Neural progenitor cell (in vitro differentiated cells): ENCODE measurements around the gene TACR2. TPM values are rescaled to one million over a fixed set of nuclear protein-coding genes. Genes with fewer than 3 reads are reported as not detected.
A peak's percentile ranks its signal among the peaks of the same experiment; 100 is the strongest.

ENCODE experiments used
- DNase-seq: peaks from one replicate; pipeline ENCODE4 v3.0.0-alpha.2; 2016; ENCODE audit warnings: low spot score
- H2AFZ ChIP-seq: fragments of 200-600 bp; sonication (generic); replicated peaks from 2 replicates; pipeline ENCODE4 v1.6.1; 2016; ENCODE audit warnings: antibody characterized with exemption
- H3F3A ChIP-seq: fragments of 200-600 bp; sonication (generic); 2 replicates; pipeline ENCODE4 v1.6.1; 2016; ENCODE audit warnings: antibody characterized with exemption, low read depth
- H3K27ac ChIP-seq: fragments of 200-600 bp; sonication (generic); 2 replicates; pipeline ENCODE4 v1.5.1; 2016; ENCODE audit warnings: mild to moderate bottlenecking
- H3K27me3 ChIP-seq: fragments of 200-600 bp; sonication (generic); 2 replicates; pipeline ENCODE4 v1.6.1; 2016; ENCODE audit warnings: mild to moderate bottlenecking, moderate library complexity
- H3K36me3 ChIP-seq: fragments of 200-600 bp; sonication (generic); 2 replicates; pipeline ENCODE4 v1.5.1; 2016
- H3K4me1 ChIP-seq: fragments of 200-600 bp; sonication (generic); 2 replicates; pipeline ENCODE4 v1.6.1; 2016; ENCODE audit warnings: mixed run types
- H3K4me2 ChIP-seq: fragments of 200-600 bp; sonication (generic); 2 replicates; pipeline ENCODE4 v1.6.1; 2016
- H3K4me3 ChIP-seq: fragments of 200-600 bp; sonication (generic); 2 replicates; pipeline ENCODE4 v1.5.1; 2016
- H3K79me2 ChIP-seq: fragments of 200-600 bp; sonication (generic); 2 replicates; pipeline ENCODE4 v1.6.1; 2016; ENCODE audit warnings: low read depth
- H3K9ac ChIP-seq: fragments of 200-600 bp; sonication (generic); 2 replicates; pipeline ENCODE4 v1.6.1; 2016
- H3K9me3 ChIP-seq: fragments of 200-600 bp; sonication (generic); 2 replicates; pipeline ENCODE4 v1.5.1; 2016; ENCODE audit warnings: low read depth
- H4K20me1 ChIP-seq: fragments of 200-600 bp; sonication (generic); 2 replicates; pipeline ENCODE4 v1.6.1; 2016; ENCODE audit warnings: low read depth
- H3K27ac Mint-ChIP-seq: 3 replicates; pipeline ENCODE4 v1.8.0; 2021; ENCODE audit warnings: mixed read lengths
- H3K27me3 Mint-ChIP-seq: 2 replicates; pipeline ENCODE4 v1.8.0; 2022; ENCODE audit warnings: low read depth, mild to moderate bottlenecking, inconsistent platforms, moderate library complexity, mixed read lengths; ENCODE audit not compliant: insufficient read depth
- H3K36me3 Mint-ChIP-seq: 3 replicates; pipeline ENCODE4 v1.8.0; 2021; ENCODE audit warnings: mixed read lengths
- H3K4me1 Mint-ChIP-seq: 3 replicates; pipeline ENCODE4 v1.8.0; 2021; ENCODE audit warnings: mixed read lengths
- H3K4me3 Mint-ChIP-seq: 3 replicates; pipeline ENCODE4 v1.8.0; 2021; ENCODE audit warnings: mild to moderate bottlenecking, moderate library complexity, mixed read lengths
- H3K9me3 Mint-ChIP-seq: 3 replicates; pipeline ENCODE4 v1.8.0; 2020; ENCODE audit warnings: mixed read lengths
- EZH2 ChIP-seq: fragments of 200-600 bp; sonication (generic); IDR thresholded peaks from 2 replicates; pipeline ENCODE4 v1.6.1; 2017; ENCODE audit warnings: antibody characterized with exemption, mild to moderate bottlenecking, moderate library complexity
- EZH2phosphoT487 ChIP-seq: fragments of 200-600 bp; sonication (generic); IDR thresholded peaks from 2 replicates; pipeline ENCODE4 v1.6.1; 2017; ENCODE audit warnings: antibody characterized with exemption
- total RNA-seq: library from RNA; depleted of rRNA; stranded (reverse); fragments of >200 nt; gene quantifications from 2 replicates; pipeline ENCODE4 v1.2.3, GENCODE V29; 2015; ENCODE audit warnings: low replicate concordance
- TF ChIP-seq, protein P1 (sequence below): fragments of 200-600 bp; sonication (generic); IDR thresholded peaks from 2 replicates; pipeline ENCODE4 v1.5.1; 2017; ENCODE audit warnings: antibody characterized with exemption, mild to moderate bottlenecking

Gene TACR2
- total RNA-seq, 1 donor from 2014 or later, result not detected

DNA sequence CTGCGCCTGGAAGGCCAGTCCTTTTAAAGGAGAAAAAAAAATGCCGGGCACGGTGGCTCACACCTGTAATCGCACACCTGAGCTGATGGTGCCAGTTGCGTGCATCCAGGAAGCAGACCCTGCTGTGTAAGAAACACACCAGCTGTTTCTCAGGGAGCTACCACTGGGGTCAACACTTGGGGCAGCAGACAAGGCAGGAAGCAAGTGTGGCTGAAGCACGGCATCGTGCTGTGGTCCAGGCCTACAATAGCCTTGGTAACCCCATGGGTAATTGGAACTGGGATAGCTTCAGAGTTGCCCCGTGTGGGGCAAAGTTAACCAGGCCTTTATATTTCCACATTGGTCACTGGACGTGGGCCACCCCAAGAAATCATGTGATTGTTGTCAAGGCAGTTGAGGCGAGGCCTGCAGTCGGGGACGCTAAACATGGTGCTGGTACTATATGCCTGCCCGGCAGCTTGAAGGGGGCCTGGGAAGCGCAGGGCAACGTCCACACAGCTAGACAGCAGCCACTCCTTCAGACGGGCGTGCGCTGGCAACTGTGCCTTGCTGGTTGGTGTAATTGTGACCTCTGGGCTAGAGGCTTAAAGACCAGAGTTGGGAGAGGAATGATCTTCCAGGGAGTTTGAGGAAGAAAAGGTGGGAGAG lies 2.5 kb upstream of the TACR2 start:
- Histone ChIP-seq H3K79me2 (no peaks in the 10 kb centered on the region), H3K4me1 (no peaks in the 10 kb centered on the region), H2AFZ (no peak overlapping the region), H3K9me3 (no peaks in the 10 kb centered on the region), H3K27me3 (no peaks in the 10 kb centered on the region), H3K27ac (no peak overlapping the region), H4K20me1 (no peaks in the 10 kb centered on the region), H3K4me3 (no peak overlapping the region), H3K36me3 (no peaks in the 10 kb centered on the region), H3K4me2 (no peak overlapping the region), H3K9ac (no peak overlapping the region), H3F3A (no peaks in the 10 kb centered on the region)
- no peaks in the 10 kb centered on the region for H3K36me3 Mint-ChIP-seq
- no peak for DNase-seq
- H3K9me3 Mint-ChIP-seq, result no peaks in the 10 kb centered on the region
- TF ChIP-seq, protein P1, sequence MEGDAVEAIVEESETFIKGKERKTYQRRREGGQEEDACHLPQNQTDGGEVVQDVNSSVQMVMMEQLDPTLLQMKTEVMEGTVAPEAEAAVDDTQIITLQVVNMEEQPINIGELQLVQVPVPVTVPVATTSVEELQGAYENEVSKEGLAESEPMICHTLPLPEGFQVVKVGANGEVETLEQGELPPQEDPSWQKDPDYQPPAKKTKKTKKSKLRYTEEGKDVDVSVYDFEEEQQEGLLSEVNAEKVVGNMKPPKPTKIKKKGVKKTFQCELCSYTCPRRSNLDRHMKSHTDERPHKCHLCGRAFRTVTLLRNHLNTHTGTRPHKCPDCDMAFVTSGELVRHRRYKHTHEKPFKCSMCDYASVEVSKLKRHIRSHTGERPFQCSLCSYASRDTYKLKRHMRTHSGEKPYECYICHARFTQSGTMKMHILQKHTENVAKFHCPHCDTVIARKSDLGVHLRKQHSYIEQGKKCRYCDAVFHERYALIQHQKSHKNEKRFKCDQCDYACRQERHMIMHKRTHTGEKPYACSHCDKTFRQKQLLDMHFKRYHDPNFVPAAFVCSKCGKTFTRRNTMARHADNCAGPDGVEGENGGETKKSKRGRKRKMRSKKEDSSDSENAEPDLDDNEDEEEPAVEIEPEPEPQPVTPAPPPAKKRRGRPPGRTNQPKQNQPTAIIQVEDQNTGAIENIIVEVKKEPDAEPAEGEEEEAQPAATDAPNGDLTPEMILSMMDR, result no peak
- no peak for TF ChIP-seq EZH2
- peaks cover 16% of the 10 kb centered on the region for H3K27me3 Mint-ChIP-seq
- no peak overlapping the region for H3K4me3 Mint-ChIP-seq
- peaks cover 7% of the 10 kb centered on the region for H3K4me1 Mint-ChIP-seq
- H3K27ac Mint-ChIP-seq, result no peak overlapping the region

DNA sequence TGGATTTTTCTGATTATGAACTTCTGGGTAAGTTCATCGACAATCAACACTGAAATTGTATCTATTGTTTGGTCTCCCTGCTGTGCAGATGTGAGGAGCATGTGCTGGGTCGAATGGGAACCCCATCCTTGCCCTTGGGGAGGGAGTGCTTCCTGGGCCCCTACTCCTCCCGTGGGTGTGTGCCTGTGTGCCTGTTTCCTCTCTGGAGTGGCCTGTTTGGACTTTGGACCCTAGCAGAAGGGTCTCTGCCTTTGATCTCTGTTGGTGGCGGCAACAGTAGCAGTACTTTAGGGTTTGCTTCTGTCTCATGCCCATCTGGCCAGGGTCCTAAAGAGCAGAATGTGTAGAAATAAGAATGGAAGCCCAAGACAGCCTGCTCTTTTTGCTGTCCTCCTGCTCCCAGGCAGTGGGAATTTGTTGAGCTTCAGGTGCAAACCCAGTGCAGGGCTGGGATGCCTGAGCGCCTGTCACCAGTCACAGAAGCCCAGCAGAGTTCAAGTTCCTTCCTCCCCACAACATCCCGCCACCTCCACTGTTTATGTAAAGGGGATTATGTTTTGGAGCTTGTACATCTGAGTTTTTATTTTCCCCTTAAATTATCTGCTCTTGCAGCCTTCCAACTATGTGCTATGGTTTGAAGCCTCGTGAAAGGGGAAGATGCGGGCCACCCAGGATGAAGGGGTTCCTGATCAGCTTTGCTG lies 1.5 kb upstream of the TACR2 start:
- H3K4me2 ChIP-seq, result no peak overlapping the region
- Mint-ChIP-seq H3K9me3 (no peaks in the 10 kb centered on the region), H3K4me1 (peaks cover 7% of the 10 kb centered on the region), H3K27ac (peak overlapping the region; percentile 86), H3K4me3 (no peak overlapping the region), H3K27me3 (peaks cover 16% of the 10 kb centered on the region), H3K36me3 (no peaks in the 10 kb centered on the region)
- no peaks in the 10 kb centered on the region for H3K36me3 ChIP-seq
- no peak overlapping the region for H3K4me3 ChIP-seq
- H3K9me3 ChIP-seq, result no peaks in the 10 kb centered on the region
- DNase-seq, result no peak
- no peaks in the 10 kb centered on the region for H3K4me1 ChIP-seq
- no peaks in the 10 kb centered on the region for H3F3A ChIP-seq
- no peak overlapping the region for H3K27ac ChIP-seq
- TF ChIP-seq EZH2phosphoT487 (no peak), EZH2 (no peak)
- TF ChIP-seq, protein P1, result no peak
- H4K20me1 ChIP-seq, result no peaks in the 10 kb centered on the region
- no peaks in the 10 kb centered on the region for H3K27me3 ChIP-seq
- no peaks in the 10 kb centered on the region for H3K79me2 ChIP-seq
- no peak overlapping the region for H3K9ac ChIP-seq
- no peak overlapping the region for H2AFZ ChIP-seq

DNA sequence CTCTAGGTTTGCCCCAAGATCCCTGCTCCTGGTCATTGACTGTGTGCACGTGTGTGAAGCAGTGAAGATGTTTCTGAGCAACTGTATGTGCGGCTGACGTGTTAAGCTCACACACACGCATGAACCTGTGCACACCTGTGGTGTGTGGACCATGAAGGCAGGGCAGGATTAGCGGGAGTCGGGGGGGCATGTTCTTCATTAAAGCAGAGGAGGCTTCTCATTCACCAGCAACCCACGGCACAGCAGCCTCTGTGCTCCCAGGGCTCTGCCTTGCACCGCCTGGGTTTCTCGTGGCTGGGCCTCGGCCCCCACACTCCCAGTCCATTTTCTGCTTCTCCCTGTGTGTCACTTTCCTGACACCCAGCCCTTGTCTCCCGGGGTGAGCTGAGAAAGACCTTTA lies 824 bp upstream of the TACR2 start:
- TF ChIP-seq EZH2 (no peak), EZH2phosphoT487 (no peak)
- TF ChIP-seq, protein P1, result no peak
- H4K20me1 ChIP-seq, result no peaks in the 10 kb centered on the region
- peak overlapping the region; percentile 86 for H3K27ac Mint-ChIP-seq
- no peaks in the 10 kb centered on the region for H3K36me3 Mint-ChIP-seq
- peaks cover 16% of the 10 kb centered on the region for H3K27me3 Mint-ChIP-seq
- DNase-seq, result no peak
- no peaks in the 10 kb centered on the region for H3F3A ChIP-seq
- H3K4me2 ChIP-seq, result no peak overlapping the region
- H3K27me3 ChIP-seq, result no peaks in the 10 kb centered on the region
- no peak overlapping the region for H3K4me3 ChIP-seq
- H3K9me3 Mint-ChIP-seq, result no peaks in the 10 kb centered on the region
- no peaks in the 10 kb centered on the region for H3K79me2 ChIP-seq
- no peaks in the 10 kb centered on the region for H3K9me3 ChIP-seq
- H3K4me1 ChIP-seq, result no peaks in the 10 kb centered on the region
- peaks cover 9% of the 10 kb centered on the region for H3K4me1 Mint-ChIP-seq
- H3K36me3 ChIP-seq, result no peaks in the 10 kb centered on the region
- H3K27ac ChIP-seq, result no peak overlapping the region
- no peak overlapping the region for H3K4me3 Mint-ChIP-seq
- H2AFZ ChIP-seq, result no peak overlapping the region
- no peak overlapping the region for H3K9ac ChIP-seq
